ENCODE measurements around the gene CLEC9A. TPM values are rescaled to one million over a fixed set of nuclear protein-coding genes. Genes with fewer than 3 reads are reported as not detected.
A peak's percentile ranks its signal among the peaks of the same experiment; 100 is the strongest.

The CLEC9A gene
- total RNA-seq, 6 experiments from 2014 or later: not detected

DNA sequence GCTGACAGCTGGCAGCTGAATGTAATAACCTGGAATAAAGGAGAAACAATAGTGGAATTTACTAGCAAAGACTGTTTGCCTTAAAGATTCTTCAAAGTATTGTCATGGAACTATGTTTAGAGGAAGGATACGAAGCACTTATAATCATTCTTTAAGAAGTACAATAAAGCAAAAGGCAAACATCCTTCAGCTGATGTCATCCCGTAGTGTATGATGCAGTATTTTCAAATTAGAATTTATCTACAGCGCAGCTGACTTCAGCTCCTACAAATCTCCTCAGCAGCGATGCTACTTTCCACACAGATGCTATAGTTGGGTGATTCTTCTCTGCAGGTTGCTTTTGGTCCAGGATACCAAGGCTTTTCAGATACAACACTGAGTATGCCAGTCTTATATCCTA lies 36.8 kb downstream of the CLEC9A start:
- TF ChIP-seq POLR2A (IDR thresholded peaks at IDR 0.05): no peak
- TF ChIP-seq, protein P1, sequence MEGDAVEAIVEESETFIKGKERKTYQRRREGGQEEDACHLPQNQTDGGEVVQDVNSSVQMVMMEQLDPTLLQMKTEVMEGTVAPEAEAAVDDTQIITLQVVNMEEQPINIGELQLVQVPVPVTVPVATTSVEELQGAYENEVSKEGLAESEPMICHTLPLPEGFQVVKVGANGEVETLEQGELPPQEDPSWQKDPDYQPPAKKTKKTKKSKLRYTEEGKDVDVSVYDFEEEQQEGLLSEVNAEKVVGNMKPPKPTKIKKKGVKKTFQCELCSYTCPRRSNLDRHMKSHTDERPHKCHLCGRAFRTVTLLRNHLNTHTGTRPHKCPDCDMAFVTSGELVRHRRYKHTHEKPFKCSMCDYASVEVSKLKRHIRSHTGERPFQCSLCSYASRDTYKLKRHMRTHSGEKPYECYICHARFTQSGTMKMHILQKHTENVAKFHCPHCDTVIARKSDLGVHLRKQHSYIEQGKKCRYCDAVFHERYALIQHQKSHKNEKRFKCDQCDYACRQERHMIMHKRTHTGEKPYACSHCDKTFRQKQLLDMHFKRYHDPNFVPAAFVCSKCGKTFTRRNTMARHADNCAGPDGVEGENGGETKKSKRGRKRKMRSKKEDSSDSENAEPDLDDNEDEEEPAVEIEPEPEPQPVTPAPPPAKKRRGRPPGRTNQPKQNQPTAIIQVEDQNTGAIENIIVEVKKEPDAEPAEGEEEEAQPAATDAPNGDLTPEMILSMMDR (IDR thresholded peaks at IDR 0.05): no peak
- peak in 2 of 4 donors; percentile 9 to 46 for ATAC-seq
- intact Hi-C loops (cut with DNase I): no loop called here
- WGBS (ENCODE audit: insufficient coverage, low coverage, low lambda C conversion rate, missing lambda C conversion rate): 86% methylated on average over 4 of the region's 4 CpGs
- Histone ChIP-seq H3K4me1 (no peaks in the 10 kb centered on the region), H3K4me3 (no peak overlapping the region), H3K9me3 (no peaks in the 10 kb centered on the region), H3K27me3 (no peaks in the 10 kb centered on the region), H3K36me3 (no peaks in the 10 kb centered on the region), H3K27ac (peak overlapping the region in 2 of 3 donors; percentile 13 to 24)
- DNase-seq: no peak

DNA sequence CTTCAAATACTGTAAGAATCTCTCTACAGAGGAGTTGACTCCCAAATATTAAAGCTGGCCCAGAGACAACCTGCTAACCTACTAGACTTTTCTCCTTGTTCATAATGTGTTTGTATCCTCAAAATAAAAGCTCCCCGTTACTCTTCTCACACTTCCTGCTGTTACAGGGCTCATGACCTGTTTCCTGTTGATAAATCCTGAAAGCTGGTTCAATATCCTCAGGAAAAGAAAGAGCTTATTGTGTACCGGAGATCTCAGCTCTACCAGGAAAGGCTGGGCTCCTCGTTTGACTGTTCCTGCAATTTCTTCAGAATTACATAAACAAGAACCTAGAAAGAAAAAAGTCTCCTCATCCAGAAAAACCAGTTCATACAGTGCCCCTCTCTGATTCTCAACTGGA lies 37.5 kb downstream of the CLEC9A start:
- Histone ChIP-seq H3K27me3 (no peaks in the 10 kb centered on the region), H3K36me3 (no peaks in the 10 kb centered on the region), H3K27ac (peak overlapping the region; percentile 13 to 76 (median 52)), H3K4me1 (no peaks in the 10 kb centered on the region), H3K4me3 (no peak overlapping the region), H3K9me3 (no peaks in the 10 kb centered on the region)
- WGBS (ENCODE audit: insufficient coverage, low coverage, low lambda C conversion rate, missing lambda C conversion rate): 46% methylated on average over 3 of the region's 3 CpGs
- DNase-seq: no peak
- intact Hi-C loops (cut with DNase I): no loop called here
- peak; percentile 64 to 88 (median 78) for ATAC-seq
- TF ChIP-seq, protein P1 (IDR thresholded peaks at IDR 0.05): no peak
- no peak for TF ChIP-seq POLR2A (IDR thresholded peaks at IDR 0.05)

DNA sequence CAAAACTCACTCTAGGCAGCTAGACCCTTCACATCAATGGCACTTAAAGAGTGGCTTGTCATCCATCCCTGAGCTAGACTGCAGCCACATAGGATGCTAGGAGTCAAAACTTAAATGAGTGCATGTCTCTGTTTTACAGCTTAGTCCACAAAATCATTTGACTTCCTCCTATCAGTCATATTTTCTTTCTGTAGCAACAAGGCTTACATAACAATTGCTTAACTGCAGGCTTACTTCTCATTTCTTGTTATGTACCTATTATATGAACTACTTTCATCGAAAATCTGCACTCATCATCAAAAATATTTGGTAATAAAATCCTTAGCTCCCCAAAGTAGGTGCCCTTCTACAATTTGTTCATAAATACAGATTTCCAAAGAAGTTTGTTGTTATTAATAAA lies 38.2 kb downstream of the CLEC9A start:
- H3K4me1 ChIP-seq: no peaks in the 10 kb centered on the region
- H3K36me3 ChIP-seq: no peaks in the 10 kb centered on the region
- no peak for DNase-seq
- no peak overlapping the region for H3K4me3 ChIP-seq
- no peaks in the 10 kb centered on the region for H3K9me3 ChIP-seq
- peak; percentile 36 to 69 (median 44) for ATAC-seq
- TF ChIP-seq POLR2A (IDR thresholded peaks at IDR 0.05): no peak
- TF ChIP-seq, protein P1 (IDR thresholded peaks at IDR 0.05): no peak
- H3K27ac ChIP-seq: peak overlapping the region; percentile 13 to 76 (median 52)
- no peaks in the 10 kb centered on the region for H3K27me3 ChIP-seq
- intact Hi-C loops (cut with DNase I): no loop called here
- 43% methylated on average over 1 of the region's 1 CpG for WGBS (ENCODE audit: insufficient coverage, low coverage, low lambda C conversion rate, missing lambda C conversion rate)

DNA sequence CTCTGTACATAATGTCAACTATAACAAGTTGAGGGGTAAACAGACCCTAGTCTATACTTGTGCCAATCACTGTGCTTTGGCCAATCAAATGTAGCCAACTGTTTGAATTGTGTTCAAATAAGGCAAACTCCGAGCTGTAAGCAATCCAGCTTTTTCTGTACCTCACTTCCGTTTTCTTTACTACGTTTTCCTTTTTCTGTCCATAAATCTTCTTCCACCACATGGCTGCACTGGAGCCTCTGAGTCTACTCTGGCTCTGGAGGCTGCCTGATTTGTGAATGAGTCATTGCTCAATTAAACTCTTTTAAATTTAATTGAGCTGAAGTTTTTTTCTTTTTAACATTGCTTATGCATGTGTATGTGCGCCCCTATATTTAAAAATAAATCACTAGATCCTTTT lies 38.6 kb downstream of the CLEC9A start:
- H3K4me3 ChIP-seq: no peak overlapping the region
- no peaks in the 10 kb centered on the region for H3K4me1 ChIP-seq
- 27% methylated on average over 4 of the region's 4 CpGs for WGBS (ENCODE audit: insufficient coverage, low coverage, low lambda C conversion rate, missing lambda C conversion rate)
- H3K36me3 ChIP-seq: no peaks in the 10 kb centered on the region
- no peaks in the 10 kb centered on the region for H3K9me3 ChIP-seq
- ATAC-seq (peak; percentile 33 to 58 (median 46)), DNase-seq (no peak)
- H3K27me3 ChIP-seq: no peaks in the 10 kb centered on the region
- peak overlapping the region; percentile 13 to 76 (median 52) for H3K27ac ChIP-seq
- intact Hi-C loops (cut with DNase I): no loop called here
- TF ChIP-seq, protein P1 (IDR thresholded peaks at IDR 0.05): no peak

DNA sequence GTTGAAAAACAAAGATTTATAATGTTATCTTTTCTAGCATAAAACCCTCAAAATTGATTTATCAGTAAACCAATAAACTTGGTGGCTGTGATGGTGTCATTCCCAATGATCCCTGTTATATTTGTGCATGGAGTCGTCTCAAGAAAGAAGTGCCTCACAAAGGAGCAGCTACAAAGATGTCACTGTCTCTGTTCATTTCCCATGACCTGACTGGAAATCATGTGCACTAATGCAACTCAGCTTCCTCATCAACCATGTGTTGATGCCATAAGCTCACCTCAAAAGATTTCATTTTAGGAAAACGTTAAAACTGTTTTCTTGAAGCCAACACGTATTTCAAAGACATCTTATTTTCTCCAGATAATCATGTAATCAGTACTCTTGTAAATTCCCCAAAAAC lies 39.5 kb downstream of the CLEC9A start:
- intact Hi-C loops (cut with DNase I): no loop called here
- H3K36me3 ChIP-seq: no peaks in the 10 kb centered on the region
- TF ChIP-seq, protein P1 (IDR thresholded peaks at IDR 0.05): no peak
- TF ChIP-seq POLR2A (IDR thresholded peaks at IDR 0.05): no peak
- H3K4me1 ChIP-seq: no peaks in the 10 kb centered on the region
- no peak overlapping the region for H3K4me3 ChIP-seq
- no peak for DNase-seq
- H3K9me3 ChIP-seq: no peaks in the 10 kb centered on the region
- no peak for ATAC-seq
- peak overlapping the region in 1 of 3 donors; percentile 76 for H3K27ac ChIP-seq
- H3K27me3 ChIP-seq: no peaks in the 10 kb centered on the region
- WGBS (ENCODE audit: insufficient coverage, low coverage, low lambda C conversion rate, missing lambda C conversion rate): 6% methylated on average over 3 of the region's 3 CpGs
